K562 (cell line): ENCODE results near the gene FOXA3. TPM values are rescaled to one million over a fixed set of nuclear protein-coding genes. Genes with fewer than 3 reads are reported as not detected.

Experiments used
- CHD7 ChIP-seq: fragments of 200-600 bp; sonication (generic); IDR thresholded peaks from one replicate; pipeline ENCODE4 v1.6.1; 2012; ENCODE audit warnings: mild to moderate bottlenecking, low read depth, low read length, inconsistent platforms
- ETS1 ChIP-seq: conservative IDR thresholded peaks from 2 replicates; pipeline ENCODE4 v1.6.1; 2011; ENCODE audit warnings: low read depth, mild to moderate bottlenecking, low read length; ENCODE audit not compliant: control insufficient read depth
- NFYB ChIP-seq: IDR thresholded peaks from 2 replicates; pipeline ENCODE4 v1.6.1; 2011; ENCODE audit warnings: mild to moderate bottlenecking, moderate library complexity; ENCODE audit not compliant: insufficient read length; ENCODE audit errors: extremely low read depth
- SAFB2 ChIP-seq: fragments of 200-400 bp; formaldehyde crosslinking; IDR thresholded peaks from 2 replicates; pipeline ENCODE4 v1.6.1; 2018; ENCODE audit warnings: borderline replicate concordance, low read length, low read depth, moderate library complexity; ENCODE audit not compliant: severe bottlenecking
- SETDB1 ChIP-seq: IDR thresholded peaks from one replicate; pipeline ENCODE4 v1.6.1; 2012; ENCODE audit warnings: low read length, control low read depth, inconsistent platforms
- SPI1 ChIP-seq: IDR thresholded peaks from 2 replicates; pipeline ENCODE4 v1.6.1; 2011; ENCODE audit warnings: low read depth, low read length, control low read depth, borderline replicate concordance
- ZMIZ1 ChIP-seq, 2 experiments: fragments of 150-350 bp in 1 of 2; IDR thresholded peaks; 2 replicates each; pipeline ENCODE4 v1.6.1; 2012 to 2016; ENCODE audit warnings: low read depth in 2 of 2, low read length in 2 of 2, mild to moderate bottlenecking in 1 of 2, moderate library complexity in 1 of 2
- ZNF445 ChIP-seq: fragments of 250-450 bp; sonication (Bioruptor Pico); IDR thresholded peaks from 2 replicates; pipeline ENCODE4 v1.4.0; 2020; ENCODE audit warnings: low read depth, mild to moderate bottlenecking, moderate library complexity
- ZNF699 ChIP-seq: fragments of 250-450 bp; sonication (Bioruptor Pico); IDR thresholded peaks from 2 replicates; pipeline ENCODE4 v1.8.0; 2021; ENCODE audit warnings: mild to moderate bottlenecking, moderate library complexity; ENCODE audit not compliant: insufficient replicate concordance
- polyA plus RNA-seq, 8 experiments: library from polyadenylated mRNA; depleted of rRNA in 4 of 8; stranded (reverse) in 5 of 8; unstranded in 3 of 8; fragments of >200 nt; fragmentation: Nextera tagmentation in 2 of 8; fragmentation: Illumina TruSeq in 1 of 8; extraction: Ambion mirVana in 2 of 8; extraction: Trizol in 1 of 8; gene quantifications; 2 replicates each; pipeline versions ENCODE4 v1.2.1 to v1.2.3, GENCODE V29; 2011 to 2014; ENCODE audit warnings: inconsistent platforms in 1 of 8, missing spikeins in 1 of 8
- total RNA-seq, 7 experiments: library from RNA; depleted of rRNA in 6 of 7; stranded (reverse); fragments of >200 nt in 6 of 7; fragmentation: Illumina TruSeq in 2 of 7; extraction: Trizol in 2 of 7; gene quantifications; 2 replicates each; pipeline versions ENCODE4 v1.2.1 to v1.2.3, GENCODE V29; 2011 to 2021; ENCODE audit warnings: low replicate concordance in 1 of 7

FOXA3 gene
- total and polyA plus RNA-seq, 9 of the 15 experiments (the other 6 are each of a cell fraction or from before 2014, with no cell fraction given) = 1.3 to 15.5 (median 4.7) TPM

GRCh38 chr19:45817010-45817724 lies 47.0 kb upstream of the FOXA3 start (continued):
- TF ChIP-seq SPI1 = no peak
- TF ChIP-seq SETDB1 = no peak
- no peak for TF ChIP-seq CHD7
- TF ChIP-seq ZNF699 (CRISPR knock-in tag) = no peak
- no peak for TF ChIP-seq NFYB
- no peak for TF ChIP-seq SAFB2
- no peak for TF ChIP-seq ZNF445 (CRISPR knock-in tag)
- no peak for TF ChIP-seq ZMIZ1 (IDR thresholded peaks at IDR 0.05; ENCODE audit: low read depth in 2 of 2, low read length in 2 of 2)
- no peak for TF ChIP-seq ETS1
